H9 (cell line): Measurements from ENCODE around the gene TRPC4AP. TPM values are rescaled to one million over a fixed set of nuclear protein-coding genes. Genes with fewer than 3 reads are reported as not detected.

Source experiments
- DNase-seq: peaks from one replicate; pipeline ENCODE4 v3.0.0-alpha.2; 2017
- H2AFZ ChIP-seq: one replicate; pipeline ENCODE4 v1.6.1; 2013; ENCODE audit warnings: mild to moderate bottlenecking, low read length, control low read depth, moderate library complexity
- H2AK5ac ChIP-seq: 2 replicates; pipeline ENCODE4 v1.6.1; 2013; ENCODE audit warnings: low read length, control low read depth, mixed read lengths; ENCODE audit not compliant: insufficient read length
- H2BK120ac ChIP-seq: one replicate; pipeline ENCODE4 v1.6.1; 2013; ENCODE audit warnings: low read depth, mild to moderate bottlenecking, low read length, control low read depth, inconsistent platforms; ENCODE audit not compliant: poor library complexity, severe bottlenecking
- H2BK12ac ChIP-seq: 2 replicates; pipeline ENCODE4 v1.6.1; 2013; ENCODE audit warnings: low read length, control low read depth, mixed read lengths, low read depth; ENCODE audit not compliant: insufficient read length
- H2BK15ac ChIP-seq: 2 replicates; pipeline ENCODE4 v1.6.1; 2013; ENCODE audit warnings: low read depth, low read length, control low read depth
- H2BK20ac ChIP-seq: one replicate; pipeline ENCODE4 v1.6.1; 2013; ENCODE audit warnings: low read depth, mild to moderate bottlenecking, low read length, control low read depth, inconsistent platforms; ENCODE audit not compliant: poor library complexity, severe bottlenecking
- H2BK5ac ChIP-seq: 2 replicates; pipeline ENCODE4 v1.6.1; 2013; ENCODE audit warnings: low read length, control low read depth, mixed read lengths; ENCODE audit not compliant: insufficient read length
- H3K14ac ChIP-seq: 2 replicates; pipeline ENCODE4 v1.6.1; 2013; ENCODE audit warnings: low read length, control low read depth; ENCODE audit not compliant: insufficient read depth
- H3K18ac ChIP-seq: 2 replicates; pipeline ENCODE4 v1.6.1; 2013; ENCODE audit warnings: low read depth, mild to moderate bottlenecking, mixed read lengths, low read length, control low read depth; ENCODE audit not compliant: insufficient read length
- H3K23ac ChIP-seq: 2 replicates; pipeline ENCODE4 v1.6.1; 2013; ENCODE audit warnings: low read length, control low read depth, mixed read lengths, low read depth; ENCODE audit not compliant: insufficient read length
- H3K23me2 ChIP-seq: 2 replicates; pipeline ENCODE4 v1.6.1; 2013; ENCODE audit warnings: low read depth, mild to moderate bottlenecking, mixed read lengths, low read length, control low read depth; ENCODE audit not compliant: insufficient read length, poor library complexity, severe bottlenecking
- H3K27ac ChIP-seq: 2 replicates; pipeline ENCODE4 v1.5.1; 2013; ENCODE audit warnings: low read length, control low read depth, mixed read lengths, low read depth; ENCODE audit not compliant: insufficient read length
- H3K27me3 ChIP-seq: 2 replicates; pipeline ENCODE4 v1.6.1; 2013; ENCODE audit warnings: low read length, control low read depth, inconsistent platforms; ENCODE audit not compliant: insufficient read depth
- H3K4ac ChIP-seq: 2 replicates; pipeline ENCODE4 v1.6.1; 2013; ENCODE audit warnings: low read depth, mild to moderate bottlenecking, control low read depth, inconsistent platforms, low read length, moderate library complexity
- H3K4me1 ChIP-seq: 2 replicates; pipeline ENCODE4 v1.6.1; 2013; ENCODE audit warnings: low read length, control low read depth, inconsistent platforms; ENCODE audit not compliant: insufficient read depth
- H3K4me2 ChIP-seq: 2 replicates; pipeline ENCODE4 v1.6.1; 2013; ENCODE audit warnings: low read length, control low read depth, mixed read lengths; ENCODE audit not compliant: insufficient read length, insufficient read depth
- H3K56ac ChIP-seq: 2 replicates; pipeline ENCODE4 v1.6.1; 2013; ENCODE audit warnings: low read depth, mild to moderate bottlenecking, mixed read lengths, low read length, control low read depth; ENCODE audit not compliant: insufficient read length
- H3K79me1 ChIP-seq: 2 replicates; pipeline ENCODE4 v1.6.1; 2013; ENCODE audit warnings: low read depth, mild to moderate bottlenecking, moderate library complexity, low read length, control low read depth, inconsistent platforms; ENCODE audit not compliant: insufficient read depth, poor library complexity, severe bottlenecking
- H3K79me2 ChIP-seq: 2 replicates; pipeline ENCODE4 v1.6.1; 2013; ENCODE audit warnings: low read length, control low read depth, inconsistent platforms; ENCODE audit not compliant: insufficient read depth
- H3K9ac ChIP-seq: 2 replicates; pipeline ENCODE4 v1.6.1; 2013; ENCODE audit warnings: low read length, control low read depth, mixed read lengths; ENCODE audit not compliant: insufficient read length; ENCODE audit errors: extremely low read depth
- H3K9me3 ChIP-seq: one replicate; pipeline ENCODE4 v1.6.1; 2013; ENCODE audit warnings: low read depth, low read length, inconsistent platforms; ENCODE audit not compliant: control insufficient read depth
- H3T11ph ChIP-seq: one replicate; pipeline ENCODE4 v1.6.1; 2013; ENCODE audit warnings: mild to moderate bottlenecking, low read length, control low read depth, inconsistent platforms
- H4K20me1 ChIP-seq: one replicate; pipeline ENCODE4 v1.6.1; 2013; ENCODE audit not compliant: control insufficient read depth, insufficient read length, insufficient read depth
- H4K5ac ChIP-seq: 2 replicates; pipeline ENCODE4 v1.6.1; 2013; ENCODE audit warnings: low read depth, mild to moderate bottlenecking, mixed read lengths, low read length, control low read depth; ENCODE audit not compliant: insufficient read length
- H4K8ac ChIP-seq: replicated peaks from 2 replicates; pipeline ENCODE4 v1.6.1; 2013; ENCODE audit warnings: low read length, control low read depth, mixed read lengths, low read depth; ENCODE audit not compliant: insufficient read length
- H4K91ac ChIP-seq: 2 replicates; pipeline ENCODE4 v1.6.1; 2013; ENCODE audit warnings: low read depth, mild to moderate bottlenecking, moderate library complexity, mixed read lengths, low read length, control low read depth; ENCODE audit not compliant: insufficient read length
- H3K27ac Mint-ChIP-seq, 3 experiments: 2 replicates in 2 of 3; 3 replicates in 1 of 3; pipeline ENCODE4 v1.8.0; 2020 to 2021; ENCODE audit warnings: mixed read lengths in 3 of 3, mild to moderate bottlenecking in 1 of 3, moderate library complexity in 1 of 3
- H3K27me3 Mint-ChIP-seq: 2 replicates; pipeline ENCODE4 v1.8.0; 2021; ENCODE audit warnings: low read depth, mild to moderate bottlenecking, moderate library complexity, mixed read lengths
- H3K36me3 Mint-ChIP-seq, 3 experiments: 2 replicates in 2 of 3; 3 replicates in 1 of 3; pipeline ENCODE4 v1.8.0; 2020 to 2021; ENCODE audit warnings: low read depth in 3 of 3, mixed read lengths in 3 of 3; ENCODE audit not compliant: insufficient read depth in 1 of 3
- H3K4me1 Mint-ChIP-seq, 2 experiments: 2 replicates each; pipeline ENCODE4 v1.8.0; 2020; ENCODE audit warnings: mixed read lengths in 2 of 2
- H3K4me3 Mint-ChIP-seq, 2 experiments: 2 replicates in 1 of 2; 3 replicates in 1 of 2; pipeline ENCODE4 v1.8.0; 2020 to 2021; ENCODE audit warnings: mild to moderate bottlenecking in 2 of 2, mixed read lengths in 2 of 2, moderate library complexity in 1 of 2
- H3K9me3 Mint-ChIP-seq, 2 experiments: 2 replicates in 1 of 2; 3 replicates in 1 of 2; pipeline ENCODE4 v1.8.0; 2020; ENCODE audit warnings: mild to moderate bottlenecking in 2 of 2, mixed read lengths in 2 of 2, moderate library complexity in 1 of 2
- CTCF ChIP-seq: fragments of 200-600 bp; sonication (generic); conservative IDR thresholded peaks from 3 replicates; pipeline ENCODE4 v1.8.0; 2021; ENCODE audit warnings: antibody characterized with exemption, mild to moderate bottlenecking
- WGBS: extraction: QIAGEN DNeasy Blood & Tissue Kit; methylation state at CpG from one replicate; pipeline ENCODE4 v1.1.7; 2013; ENCODE audit warnings: missing lambda C conversion rate, low lambda C conversion rate, mixed read lengths; ENCODE audit not compliant: insufficient read length; ENCODE audit errors: extremely low coverage; 5-methylcytosine and 5-hydroxymethylcytosine counted together
- total RNA-seq: library from RNA; stranded (reverse); gene quantifications from 2 replicates; pipeline ENCODE4 v1.2.1, GENCODE V29; 2021

TRPC4AP gene
- total RNA-seq, 1 experiment from 2014 or later, result 93.9 TPM

- H3K14ac ChIP-seq, result no peak overlapping the region
- H3K9me3 ChIP-seq, result no peaks in the 10 kb centered on the region
- Mint-ChIP-seq H3K36me3 (peaks cover 3 to 68% (median 57%) of the 10 kb centered on the region in 3 experiments; a peak in 5 of 7 replicates), H3K4me1 (no peaks in the 10 kb centered on the region), H3K27ac (peak overlapping the region in 1 of 3 experiments; percentile 46; a peak in 1 of 7 replicates), H3K9me3 (no peaks in the 10 kb centered on the region), H3K4me3 (no peak overlapping the region), H3K27me3 (no peaks in the 10 kb centered on the region)
- no peak overlapping the region for H3K18ac ChIP-seq
- no peak overlapping the region for H3K27ac ChIP-seq
- H4K20me1 ChIP-seq, result no peaks in the 10 kb centered on the region
- no peak for DNase-seq
- H3T11ph ChIP-seq, result no peak overlapping the region
- H2BK15ac ChIP-seq, result no peak overlapping the region
- H3K4me1 ChIP-seq, result no peaks in the 10 kb centered on the region
- no peak overlapping the region for H2BK5ac ChIP-seq
- H4K5ac ChIP-seq, result no peak overlapping the region
- no peak overlapping the region for H4K8ac ChIP-seq
- H3K4ac ChIP-seq, result no peak overlapping the region
- H2AK5ac ChIP-seq, result no peak overlapping the region
- H2BK12ac ChIP-seq, result no peak overlapping the region
- no peak overlapping the region for H2AFZ ChIP-seq
- H3K4me2 ChIP-seq, result no peak overlapping the region
- WGBS, result no CpG with 5 or more reads among the region's 5 CpGs
- TF ChIP-seq CTCF, result no peak
- H3K56ac ChIP-seq, result no peak overlapping the region
- H3K23me2 ChIP-seq, result no peaks in the 10 kb centered on the region
- no peaks in the 10 kb centered on the region for H3K79me1 ChIP-seq
- no peaks in the 10 kb centered on the region for H3K27me3 ChIP-seq
- no peak overlapping the region for H2BK120ac ChIP-seq
- no peak overlapping the region for H2BK20ac ChIP-seq
- H3K9ac ChIP-seq, result no peak overlapping the region
- H3K23ac ChIP-seq, result no peak overlapping the region
- H3K79me2 ChIP-seq, result no peaks in the 10 kb centered on the region
- no peak overlapping the region for H4K91ac ChIP-seq
Observed at GRCh38 chr20:35125753-35126152, 33.1 kb upstream of the TRPC4AP start.
